Measurements from ENCODE around the gene SPP2. TPM values are rescaled to one million over a fixed set of nuclear protein-coding genes. Genes with fewer than 3 reads are reported as not detected.

Gene SPP2
- total and polyA plus RNA-seq, 2 of the 8 experiments (the other 6 are each of a cell fraction or from before 2014, with no cell fraction given), result not detected

DNA sequence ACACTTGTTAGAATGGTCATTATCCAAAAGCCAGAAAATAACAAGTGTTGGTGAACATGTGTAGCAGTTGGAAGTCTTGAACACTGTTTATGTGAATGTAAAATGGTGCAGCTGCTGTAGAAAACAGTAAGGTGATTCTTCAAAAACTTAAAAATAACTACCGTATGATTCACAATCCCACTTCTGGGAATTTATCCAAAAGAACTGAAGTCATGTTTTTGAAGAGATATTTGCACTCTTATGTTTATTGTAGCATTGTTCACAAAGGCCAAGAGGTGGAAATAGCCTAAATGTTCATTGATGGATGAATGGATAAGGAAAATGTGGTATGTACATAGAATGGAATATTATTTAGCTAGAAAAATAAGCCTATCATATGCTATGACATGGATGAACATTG, 6.3 kb upstream of the SPP2 start (continued):
- TF ChIP-seq SAP30 (IDR thresholded peaks at IDR 0.05; ENCODE audit: insufficient read depth, insufficient replicate concordance, low read length) (no peak), KDM5A (IDR thresholded peaks at IDR 0.05; ENCODE audit: low read length) (no peak), SP4 (IDR thresholded peaks at IDR 0.05; ENCODE audit: low read length) (no peak), RXRA (IDR thresholded peaks at IDR 0.05; ENCODE audit: insufficient read depth, low read depth, low read length) (no peak)

Data from H1 (cell line).